ENCODE results near the gene FCER1G. TPM values are rescaled to one million over a fixed set of nuclear protein-coding genes. Genes with fewer than 3 reads are reported as not detected.
A peak's percentile ranks its signal among the peaks of the same experiment; 100 is the strongest.

The FCER1G gene
- total RNA-seq, 1 experiment from 2014 or later = not detected

DNA sequence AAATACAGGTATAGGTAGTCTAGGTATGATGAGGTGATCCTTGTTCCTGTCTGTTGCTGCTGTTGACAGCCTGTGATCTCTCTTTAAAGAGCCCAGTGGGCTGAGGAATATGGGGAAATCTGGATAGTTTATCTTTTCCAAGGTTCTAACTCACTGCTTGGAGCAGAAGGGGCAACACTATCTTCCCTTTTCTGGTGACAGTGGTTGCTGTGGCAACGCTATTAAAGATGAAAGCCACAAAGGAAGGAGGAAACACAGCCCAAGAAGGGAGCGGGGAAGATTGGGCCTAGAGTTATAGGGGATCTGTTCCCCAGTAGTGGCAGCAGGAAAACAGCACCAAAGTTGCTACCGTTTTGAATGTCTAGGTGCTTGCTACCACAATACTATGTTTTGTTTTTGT lies 52.2 kb downstream of the FCER1G start:
- H3K79me2 ChIP-seq (ENCODE audit: low read length) = no peaks in the 10 kb centered on the region
- H3K4me3 ChIP-seq (ENCODE audit: low read length) = no peak overlapping the region
- POLR2A ChIA-PET (ENCODE audit: unreplicated experiment) = interaction anchor here (0.6 kb wide), 1 partner anchor 30 kb away, joined by 4 read pairs; no protein-coding TSS in a partner anchor
- H2AFZ ChIP-seq (ENCODE audit: low read length) = no peak overlapping the region
- no peak overlapping the region for H3K27ac ChIP-seq (ENCODE audit: low read length)
- no peaks in the 10 kb centered on the region for H3K9me2 ChIP-seq (replicated peaks; ENCODE audit: low read length)
- no peaks in the 10 kb centered on the region for H3K27me3 ChIP-seq (ENCODE audit: low read length)
- H3K9ac ChIP-seq (ENCODE audit: low read length) = no peak overlapping the region
- TF ChIP-seq CTCF (conservative IDR thresholded peaks at IDR 0.05; ENCODE audit: low read depth, low read length) = no peak
- no peak for TF ChIP-seq EZH2phosphoT487 (IDR thresholded peaks at IDR 0.05; ENCODE audit: borderline replicate concordance, low read length)
- TF ChIP-seq EZH2 (IDR thresholded peaks at IDR 0.05; ENCODE audit: low read length, unreplicated experiment) = no peak
- intact Hi-C loops (cut with micrococcal nuclease) = no loop called here
- no peaks in the 10 kb centered on the region for H3K9me3 ChIP-seq (ENCODE audit: low read length)
- DNase-seq (no peak), ATAC-seq (no peak)
- no peaks in the 10 kb centered on the region for H3K36me3 ChIP-seq (ENCODE audit: low read depth, low read length)
- H3K4me2 ChIP-seq (ENCODE audit: low read length) = no peak overlapping the region
- no peaks in the 10 kb centered on the region for H4K20me1 ChIP-seq (ENCODE audit: low read length)
- CTCF ChIA-PET = no interaction called here
- no peaks in the 10 kb centered on the region for H3F3A ChIP-seq (ENCODE audit: low read length, unreplicated experiment)
- no peaks in the 10 kb centered on the region; the same call in 1 of the 2 replicates for H3K4me1 ChIP-seq (ENCODE audit: insufficient read depth, low read length)
- BruUV-seq (replicated peaks) = no TSS peak

Small RNA genes within 50 kb of the gene (microRNA-seq; reads per million reads assigned to microRNA genes)
- gene MIR5187 (ENCODE audit: unreplicated experiment) = 2.8 reads per million, percentile 4 among the genes with 10 or more reads in this experiment

Other genes starting within 250 kb of the FCER1G start
- gene F11R, start 194.1 kb upstream of the FCER1G start, total RNA-seq (2014; rRNA removed) = 69.2 and 81.5 TPM in 2 replicates
- gene TSTD1, start 176.3 kb upstream of the FCER1G start, total RNA-seq (2014; rRNA removed) = 10.2 and 16.5 TPM in 2 replicates
- 111 and 113 TPM in 2 replicates for gene USF1, start 169.3 kb upstream of the FCER1G start, total RNA-seq (2014; rRNA removed)
- 0.12 and 0.55 TPM in 2 replicates for gene ARHGAP30, start 145.4 kb upstream of the FCER1G start, total RNA-seq (2014; rRNA removed)
- gene NECTIN4, start 125.7 kb upstream of the FCER1G start, total RNA-seq (2014; rRNA removed) = 6.8 and 7.0 TPM in 2 replicates
- 3.2 and 3.3 TPM in 2 replicates for gene KLHDC9, start 116.9 kb upstream of the FCER1G start, total RNA-seq (2014; rRNA removed)
- gene PFDN2, start 97.3 kb upstream of the FCER1G start, total RNA-seq (2014; rRNA removed) = 174 and 197 TPM in 2 replicates
- gene NIT1, start 97.2 kb upstream of the FCER1G start, total RNA-seq (2014; rRNA removed) = 18.1 and 27.0 TPM in 2 replicates
- 23.4 and 39.2 TPM in 2 replicates for gene DEDD, start 82.6 kb upstream of the FCER1G start, total RNA-seq (2014; rRNA removed)
- gene UFC1, start 61.3 kb upstream of the FCER1G start, total RNA-seq (2014; rRNA removed) = 84.6 and 113 TPM in 2 replicates
- gene USP21, start 55.8 kb upstream of the FCER1G start, total RNA-seq (2014; rRNA removed) = 20.6 and 24.4 TPM in 2 replicates
- 21.8 and 22.9 TPM in 2 replicates for gene PPOX, start 48.9 kb upstream of the FCER1G start, total RNA-seq (2014; rRNA removed)
- 76.9 and 85.4 TPM in 2 replicates for gene B4GALT3, start 37.8 kb upstream of the FCER1G start, total RNA-seq (2014; rRNA removed)
- 0.52 TPM in 1 of 2 replicates, not detected in the other for gene ADAMTS4, start 16.2 kb upstream of the FCER1G start, total RNA-seq (2014; rRNA removed)
- gene NDUFS2, start 12.9 kb upstream of the FCER1G start, total RNA-seq (2014; rRNA removed) = 168 TPM in 2 replicates
- gene APOA2, start 8.3 kb downstream of the FCER1G start, total RNA-seq (2014; rRNA removed) = not detected in 2 replicates
- gene TOMM40L, start 10.8 kb downstream of the FCER1G start, total RNA-seq (2014; rRNA removed) = 23.2 and 26.1 TPM in 2 replicates
- not detected in 2 replicates for gene NR1I3, start 22.9 kb downstream of the FCER1G start, total RNA-seq (2014; rRNA removed)
- gene PCP4L1, start 43.5 kb downstream of the FCER1G start, total RNA-seq (2014; rRNA removed) = 0.07 TPM in 1 of 2 replicates, not detected in the other
- 0.18 TPM in 1 of 2 replicates, not detected in the other for gene MPZ, start 94.7 kb downstream of the FCER1G start, total RNA-seq (2014; rRNA removed)
- gene SDHC, start 99.1 kb downstream of the FCER1G start, total RNA-seq (2014; rRNA removed) = 26.1 and 30.1 TPM in 2 replicates
- not detected in 2 replicates for gene CFAP126, start 152.6 kb downstream of the FCER1G start, total RNA-seq (2014; rRNA removed)